ENCODE measurements around the gene GNAO1.

Gene GNAO1

DNA sequence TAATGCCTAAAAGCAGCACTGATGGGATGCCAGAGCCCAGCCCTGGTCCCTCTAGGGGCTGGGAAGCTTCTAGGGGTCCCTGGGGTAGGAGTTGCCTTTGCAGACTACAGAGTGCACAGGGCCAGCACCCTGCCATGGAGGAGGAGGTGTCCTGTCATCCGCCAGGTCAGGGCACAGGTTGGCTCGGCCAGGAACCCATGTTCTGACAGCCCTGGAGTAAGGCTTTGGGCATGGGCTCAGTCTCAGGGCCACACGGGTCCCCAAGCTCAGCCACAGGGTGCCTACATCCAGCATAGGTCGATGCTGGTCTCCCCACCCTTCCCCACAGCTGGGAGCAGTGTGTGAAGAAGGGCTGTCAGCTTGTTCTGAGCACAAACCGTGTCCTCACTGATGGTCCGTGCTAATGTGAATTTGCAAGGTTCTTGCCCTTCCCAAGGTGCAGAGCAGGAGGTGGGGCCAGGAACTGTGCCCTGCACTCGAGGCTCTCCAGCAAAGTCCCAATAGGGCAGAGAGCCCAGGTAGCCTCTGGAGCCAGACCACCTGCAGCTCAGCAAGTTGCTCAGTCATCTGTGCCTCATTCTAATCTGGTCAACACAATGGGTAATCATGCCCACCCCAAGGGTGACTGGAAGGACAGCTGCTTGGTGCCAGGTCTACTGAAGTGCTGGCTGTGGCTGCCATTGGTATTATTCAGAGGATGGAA, 161.2 kb downstream of the GNAO1 start:
- DNase-seq: no peak

DNA sequence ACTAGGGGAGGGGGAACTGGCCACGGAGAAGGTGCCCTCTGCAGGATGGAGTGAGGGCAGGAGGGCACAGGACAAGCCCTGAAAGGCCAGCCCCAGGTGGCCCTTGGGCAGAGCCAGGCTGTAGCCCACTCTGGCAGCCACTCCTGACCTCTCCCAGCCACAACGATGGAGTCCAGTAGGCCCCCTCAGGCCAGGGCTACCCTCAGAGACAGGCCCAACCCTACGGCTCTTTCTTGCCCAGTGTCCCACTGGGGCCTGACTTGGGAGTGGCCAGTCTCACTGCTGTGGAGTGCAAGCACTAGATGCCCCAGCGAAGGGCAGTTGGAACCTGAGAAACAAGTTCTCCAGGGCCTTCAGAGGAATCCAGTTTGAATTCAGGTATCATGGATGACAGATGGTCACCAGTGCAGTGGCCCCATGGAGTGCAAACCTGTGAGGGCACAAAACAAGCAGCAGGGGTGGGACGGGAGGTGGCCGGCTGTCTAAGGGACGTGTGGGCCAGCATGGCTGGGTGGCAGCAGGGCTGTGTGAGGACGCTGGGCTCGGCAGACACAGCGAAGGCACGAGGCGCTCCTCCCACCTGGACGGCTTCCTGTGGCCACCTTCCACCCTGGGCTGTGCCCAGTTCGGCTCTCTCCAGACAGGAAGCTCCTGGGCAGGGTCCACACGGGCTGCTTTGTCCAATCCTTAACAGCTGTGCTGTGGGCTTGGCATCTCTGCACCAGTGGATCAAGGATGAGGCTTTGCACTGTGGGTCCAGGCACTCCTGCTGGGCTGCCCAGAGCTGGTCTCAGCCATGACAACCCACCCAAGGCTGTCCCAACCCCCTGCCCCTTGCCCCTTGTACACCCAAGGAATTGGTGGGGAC, 162.0 kb downstream of the GNAO1 start:
- DNase-seq: no peak

- no peak for DNase-seq
Observed at GRCh38 chr16:56354016-56354415, 162.7 kb downstream of the GNAO1 start.

- no peak for DNase-seq
Observed at GRCh38 chr16:56354746-56355145, 163.5 kb downstream of the GNAO1 start.

GRCh38 chr16:56355221-56355620, 163.9 kb downstream of the GNAO1 start:
- no peak for DNase-seq

DNA sequence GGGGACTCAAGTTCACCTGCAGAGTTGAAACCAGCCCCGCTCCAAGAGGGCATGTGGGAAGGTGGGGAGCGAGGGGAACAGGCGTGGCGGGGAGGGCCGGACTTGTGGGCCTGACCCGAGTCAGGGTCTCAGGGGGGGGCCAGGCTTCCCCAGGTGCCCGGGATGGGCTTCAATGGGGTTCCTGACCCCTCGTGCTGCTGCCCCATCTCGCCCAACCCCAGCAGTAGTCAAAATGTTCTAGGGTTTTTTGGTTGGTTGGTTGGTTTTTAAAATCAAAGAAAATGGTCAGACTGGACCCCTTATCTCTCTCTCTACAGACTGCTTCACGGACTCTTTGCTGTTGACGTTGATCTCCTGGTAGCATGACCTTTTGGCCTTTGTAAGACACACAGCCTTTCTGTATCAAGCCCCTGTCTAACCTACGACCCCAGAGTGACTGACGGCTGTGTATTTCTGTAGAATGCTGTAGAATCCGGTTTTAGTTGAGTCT, 164.5 kb downstream of the GNAO1 start:
- no peak for DNase-seq

GRCh38 chr16:56356276-56357240, 165.3 kb downstream of the GNAO1 start:
- peak; percentile 55 for DNase-seq

GRCh38 chr16:56357241-56357764, 166.0 kb downstream of the GNAO1 start:
- no peak for DNase-seq

DNA sequence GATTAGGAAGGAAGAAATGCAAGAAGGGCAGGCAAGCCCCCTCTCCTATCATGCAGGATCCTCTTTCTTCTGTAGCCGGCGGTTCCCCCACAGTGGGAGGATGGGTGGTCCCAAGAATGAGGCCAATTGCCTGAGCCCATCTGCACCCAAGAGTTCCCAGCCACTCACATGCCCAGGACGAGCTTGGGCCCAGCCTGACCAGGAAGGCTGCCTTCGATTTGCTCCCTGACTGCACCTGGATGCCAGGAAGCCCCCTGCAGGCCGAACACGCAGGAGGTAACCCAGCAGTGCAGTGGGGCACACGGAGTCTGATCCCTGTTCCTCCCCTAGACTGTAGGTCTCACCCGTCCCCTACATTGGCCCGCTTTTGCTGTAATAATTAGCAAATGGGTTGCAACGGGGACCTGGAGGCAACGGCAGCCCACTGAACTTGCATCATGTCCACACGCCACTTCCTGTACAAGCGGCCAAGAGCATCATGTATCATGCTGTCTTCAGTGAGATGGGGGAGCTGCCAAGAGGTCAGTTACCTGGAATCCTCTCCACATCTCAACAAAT, 166.6 kb downstream of the GNAO1 start:
- DNase-seq: no peak

GRCh38 chr16:56360117-56361008, 169.1 kb downstream of the GNAO1 start:
- DNase-seq: no peak

- no peak for DNase-seq
Observed at GRCh38 chr16:56362057-56362655, 170.9 kb downstream of the GNAO1 start.

DNA sequence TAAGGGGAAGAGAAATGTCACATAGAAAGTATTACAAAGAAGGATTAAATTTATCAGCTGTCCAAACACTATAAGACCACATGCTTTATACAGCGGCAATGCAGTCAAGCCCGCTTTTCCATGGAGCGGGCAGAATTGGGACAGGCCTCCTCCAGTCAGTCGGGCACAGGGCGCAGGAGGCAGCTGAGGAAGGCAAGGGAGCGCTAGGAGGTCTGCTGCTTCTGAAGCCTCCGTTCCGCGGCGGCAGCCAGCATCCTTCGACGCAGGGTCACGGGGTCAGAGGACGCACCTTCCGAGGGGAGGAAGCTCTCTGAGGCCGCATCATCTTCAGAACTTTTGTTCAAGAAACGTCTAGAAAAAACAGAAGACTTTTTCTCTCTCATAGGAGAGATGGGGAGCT, 171.4 kb downstream of the GNAO1 start:
- no peak for DNase-seq

DNA sequence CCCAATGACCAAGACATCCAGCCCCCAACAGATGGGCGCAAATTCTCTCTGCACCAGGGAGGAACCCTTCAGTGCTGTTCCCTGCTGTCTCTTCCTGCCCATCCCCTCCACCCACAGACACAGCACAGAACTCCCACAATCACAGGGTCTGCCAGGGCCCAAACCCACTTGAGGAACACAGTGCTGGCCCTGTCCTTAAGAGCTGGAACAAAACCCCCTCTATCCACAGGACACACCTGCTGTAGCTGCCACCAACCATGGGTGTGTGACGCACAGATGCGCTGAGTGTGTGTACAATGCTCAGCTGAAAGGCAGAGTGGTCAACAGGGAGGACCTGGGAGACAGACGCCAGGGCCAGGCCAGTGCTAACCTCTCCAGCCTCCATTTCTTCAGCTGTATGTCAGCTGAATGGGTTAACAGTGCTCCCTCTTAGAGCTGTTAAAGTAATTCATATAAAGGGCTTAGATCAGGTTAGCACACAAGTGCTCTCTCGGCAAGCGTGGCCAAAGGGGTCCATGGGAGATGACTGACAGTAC, 172.0 kb downstream of the GNAO1 start:
- no peak for DNase-seq

- DNase-seq: no peak
Observed at GRCh38 chr16:56363781-56364565, 172.7 kb downstream of the GNAO1 start.

DNA sequence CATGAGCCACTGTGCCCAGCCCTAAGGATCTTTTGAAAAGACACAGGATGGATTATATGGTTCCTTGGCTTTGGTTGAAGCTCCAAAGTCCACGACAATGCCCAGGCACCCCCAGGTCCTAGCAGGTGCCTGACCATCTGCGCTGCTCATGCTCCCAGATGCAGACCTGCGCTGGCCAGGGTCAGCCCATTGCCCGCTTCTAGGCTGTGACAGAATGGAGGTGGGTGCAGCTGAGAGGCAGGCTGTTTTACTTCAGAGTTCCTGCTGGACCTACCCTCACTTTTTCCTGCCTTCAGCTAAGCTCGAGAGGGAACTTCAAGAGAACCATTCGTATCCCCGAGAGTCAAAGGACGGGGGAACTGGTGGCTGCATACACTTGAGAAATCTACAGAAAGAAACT, 173.6 kb downstream of the GNAO1 start:
- DNase-seq: no peak

- DNase-seq: no peak
Observed at GRCh38 chr16:56365552-56365951, 174.3 kb downstream of the GNAO1 start.

GRCh38 chr16:56366945-56367344, 175.7 kb downstream of the GNAO1 start:
- DNase-seq: no peak

DNA sequence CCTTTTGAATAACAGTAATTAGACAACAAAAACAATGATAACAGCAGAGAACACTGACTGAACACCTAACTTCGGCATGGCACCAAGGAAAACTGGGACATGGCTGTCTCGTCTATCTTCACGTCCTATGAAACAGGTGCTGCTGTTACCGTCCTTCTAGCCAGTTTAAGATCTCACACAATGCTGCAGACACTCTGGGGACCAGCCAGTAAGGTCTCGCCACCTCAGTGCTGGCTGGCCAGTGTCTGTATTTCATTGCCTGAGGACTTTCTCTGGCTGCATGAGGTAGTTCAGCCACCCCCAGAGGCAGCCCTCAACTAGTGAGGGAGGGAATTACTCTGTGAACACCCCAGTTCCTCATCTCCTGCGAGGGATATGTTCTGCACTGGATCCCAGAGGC, 176.5 kb downstream of the GNAO1 start:
- no peak for DNase-seq

GRCh38 chr16:56368545-56368944, 177.3 kb downstream of the GNAO1 start:
- no peak for DNase-seq

DNA sequence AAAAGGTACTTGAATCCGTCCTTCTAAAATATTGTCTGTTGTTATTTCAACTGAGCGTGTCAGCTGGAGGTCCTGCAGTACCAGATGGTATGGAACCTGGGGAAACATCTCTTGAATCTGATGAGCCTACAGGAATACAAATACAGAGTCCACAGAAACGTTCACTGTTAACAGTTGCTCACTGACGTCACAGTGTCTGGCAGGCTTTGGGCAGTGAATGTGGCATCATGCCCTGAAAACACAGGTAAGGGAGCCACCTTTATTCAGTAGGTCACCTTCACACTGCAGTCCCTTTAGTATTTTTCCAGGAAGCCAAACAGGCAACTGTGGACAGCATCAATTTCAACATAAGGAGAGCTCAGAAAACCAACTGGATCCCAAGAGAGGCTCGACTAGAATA, 177.9 kb downstream of the GNAO1 start:
- DNase-seq: no peak
